Esophagus (tissue), 2 donors: ENCODE results near the gene EXT2. TPM values are rescaled to one million over a fixed set of nuclear protein-coding genes. Genes with fewer than 3 reads are reported as not detected.

Source experiments
- polyA plus RNA-seq, 2 donors: library from polyadenylated mRNA; stranded (reverse); fragments of 200-250 nt; gene quantifications; one replicate each; pipeline ENCODE4 v1.2.3, GENCODE V29; 2013
- donor health status: healthy with polysubstance abuse.
- donor health status: Bipolar disorder and iron deficiency.

The EXT2 gene
- polyA plus RNA-seq, 2 donors, result 13.5 to 16.4 TPM

Other genes with a start within 250 kb of the EXT2 start
- gene ALKBH3, start 214.8 kb upstream of the EXT2 start, polyA plus RNA-seq, result 10 to 100 TPM; 15.3 to 23.2 TPM
- gene C11orf96, start 153.0 kb upstream of the EXT2 start, polyA plus RNA-seq, result 10 to 100 TPM in 1 of 2 donors, 1 to 10 TPM in 1; 4.8 to 38.4 TPM
- not detected for gene ACCSL, start 47.7 kb upstream of the EXT2 start, polyA plus RNA-seq
- gene ACCS, start 29.4 kb upstream of the EXT2 start, polyA plus RNA-seq, result 10 to 100 TPM in 1 of 2 donors, 1 to 10 TPM in 1; 6.5 to 28.7 TPM
- gene ALX4, start 214.5 kb downstream of the EXT2 start, polyA plus RNA-seq, result under 1 TPM in 1 of 2 donors, not detected in 1; under 0.01 TPM